H9 (cell line): ENCODE data around the gene CCDC137. TPM values are rescaled to one million over a fixed set of nuclear protein-coding genes. Genes with fewer than 3 reads are reported as not detected.

Experiments used
- DNase-seq: peaks from one replicate; pipeline ENCODE4 v3.0.0-alpha.2; 2017
- H2AFZ ChIP-seq: one replicate; pipeline ENCODE4 v1.6.1; 2013; ENCODE audit warnings: mild to moderate bottlenecking, low read length, control low read depth, moderate library complexity
- H2AK5ac ChIP-seq: 2 replicates; pipeline ENCODE4 v1.6.1; 2013; ENCODE audit warnings: low read length, control low read depth, mixed read lengths; ENCODE audit not compliant: insufficient read length
- H2BK120ac ChIP-seq: one replicate; pipeline ENCODE4 v1.6.1; 2013; ENCODE audit warnings: low read depth, mild to moderate bottlenecking, low read length, control low read depth, inconsistent platforms; ENCODE audit not compliant: poor library complexity, severe bottlenecking
- H2BK12ac ChIP-seq: 2 replicates; pipeline ENCODE4 v1.6.1; 2013; ENCODE audit warnings: low read length, control low read depth, mixed read lengths, low read depth; ENCODE audit not compliant: insufficient read length
- H2BK15ac ChIP-seq: 2 replicates; pipeline ENCODE4 v1.6.1; 2013; ENCODE audit warnings: low read depth, low read length, control low read depth
- H2BK20ac ChIP-seq: one replicate; pipeline ENCODE4 v1.6.1; 2013; ENCODE audit warnings: low read depth, mild to moderate bottlenecking, low read length, control low read depth, inconsistent platforms; ENCODE audit not compliant: poor library complexity, severe bottlenecking
- H2BK5ac ChIP-seq: 2 replicates; pipeline ENCODE4 v1.6.1; 2013; ENCODE audit warnings: low read length, control low read depth, mixed read lengths; ENCODE audit not compliant: insufficient read length
- H3K14ac ChIP-seq: 2 replicates; pipeline ENCODE4 v1.6.1; 2013; ENCODE audit warnings: low read length, control low read depth; ENCODE audit not compliant: insufficient read depth
- H3K18ac ChIP-seq: 2 replicates; pipeline ENCODE4 v1.6.1; 2013; ENCODE audit warnings: low read depth, mild to moderate bottlenecking, mixed read lengths, low read length, control low read depth; ENCODE audit not compliant: insufficient read length
- H3K23ac ChIP-seq: 2 replicates; pipeline ENCODE4 v1.6.1; 2013; ENCODE audit warnings: low read length, control low read depth, mixed read lengths, low read depth; ENCODE audit not compliant: insufficient read length
- H3K23me2 ChIP-seq: 2 replicates; pipeline ENCODE4 v1.6.1; 2013; ENCODE audit warnings: low read depth, mild to moderate bottlenecking, mixed read lengths, low read length, control low read depth; ENCODE audit not compliant: insufficient read length, poor library complexity, severe bottlenecking
- H3K27ac ChIP-seq: 2 replicates; pipeline ENCODE4 v1.5.1; 2013; ENCODE audit warnings: low read length, control low read depth, mixed read lengths, low read depth; ENCODE audit not compliant: insufficient read length
- H3K27me3 ChIP-seq: 2 replicates; pipeline ENCODE4 v1.6.1; 2013; ENCODE audit warnings: low read length, control low read depth, inconsistent platforms; ENCODE audit not compliant: insufficient read depth
- H3K4ac ChIP-seq: 2 replicates; pipeline ENCODE4 v1.6.1; 2013; ENCODE audit warnings: low read depth, mild to moderate bottlenecking, control low read depth, inconsistent platforms, low read length, moderate library complexity
- H3K4me1 ChIP-seq: 2 replicates; pipeline ENCODE4 v1.6.1; 2013; ENCODE audit warnings: low read length, control low read depth, inconsistent platforms; ENCODE audit not compliant: insufficient read depth
- H3K4me2 ChIP-seq: 2 replicates; pipeline ENCODE4 v1.6.1; 2013; ENCODE audit warnings: low read length, control low read depth, mixed read lengths; ENCODE audit not compliant: insufficient read length, insufficient read depth
- H3K56ac ChIP-seq: 2 replicates; pipeline ENCODE4 v1.6.1; 2013; ENCODE audit warnings: low read depth, mild to moderate bottlenecking, mixed read lengths, low read length, control low read depth; ENCODE audit not compliant: insufficient read length
- H3K79me1 ChIP-seq: 2 replicates; pipeline ENCODE4 v1.6.1; 2013; ENCODE audit warnings: low read depth, mild to moderate bottlenecking, moderate library complexity, low read length, control low read depth, inconsistent platforms; ENCODE audit not compliant: insufficient read depth, poor library complexity, severe bottlenecking
- H3K79me2 ChIP-seq: 2 replicates; pipeline ENCODE4 v1.6.1; 2013; ENCODE audit warnings: low read length, control low read depth, inconsistent platforms; ENCODE audit not compliant: insufficient read depth
- H3K9ac ChIP-seq: 2 replicates; pipeline ENCODE4 v1.6.1; 2013; ENCODE audit warnings: low read length, control low read depth, mixed read lengths; ENCODE audit not compliant: insufficient read length; ENCODE audit errors: extremely low read depth
- H3K9me3 ChIP-seq: one replicate; pipeline ENCODE4 v1.6.1; 2013; ENCODE audit warnings: low read depth, low read length, inconsistent platforms; ENCODE audit not compliant: control insufficient read depth
- H3T11ph ChIP-seq: one replicate; pipeline ENCODE4 v1.6.1; 2013; ENCODE audit warnings: mild to moderate bottlenecking, low read length, control low read depth, inconsistent platforms
- H4K20me1 ChIP-seq: one replicate; pipeline ENCODE4 v1.6.1; 2013; ENCODE audit not compliant: control insufficient read depth, insufficient read length, insufficient read depth
- H4K5ac ChIP-seq: 2 replicates; pipeline ENCODE4 v1.6.1; 2013; ENCODE audit warnings: low read depth, mild to moderate bottlenecking, mixed read lengths, low read length, control low read depth; ENCODE audit not compliant: insufficient read length
- H4K8ac ChIP-seq: replicated peaks from 2 replicates; pipeline ENCODE4 v1.6.1; 2013; ENCODE audit warnings: low read length, control low read depth, mixed read lengths, low read depth; ENCODE audit not compliant: insufficient read length
- H4K91ac ChIP-seq: 2 replicates; pipeline ENCODE4 v1.6.1; 2013; ENCODE audit warnings: low read depth, mild to moderate bottlenecking, moderate library complexity, mixed read lengths, low read length, control low read depth; ENCODE audit not compliant: insufficient read length
- H3K27ac Mint-ChIP-seq, 3 experiments: 2 replicates in 2 of 3; 3 replicates in 1 of 3; pipeline ENCODE4 v1.8.0; 2020 to 2021; ENCODE audit warnings: mixed read lengths in 3 of 3, mild to moderate bottlenecking in 1 of 3, moderate library complexity in 1 of 3
- H3K27me3 Mint-ChIP-seq: 2 replicates; pipeline ENCODE4 v1.8.0; 2021; ENCODE audit warnings: low read depth, mild to moderate bottlenecking, moderate library complexity, mixed read lengths
- H3K36me3 Mint-ChIP-seq, 3 experiments: 2 replicates in 2 of 3; 3 replicates in 1 of 3; pipeline ENCODE4 v1.8.0; 2020 to 2021; ENCODE audit warnings: low read depth in 3 of 3, mixed read lengths in 3 of 3; ENCODE audit not compliant: insufficient read depth in 1 of 3
- H3K4me1 Mint-ChIP-seq, 2 experiments: 2 replicates each; pipeline ENCODE4 v1.8.0; 2020; ENCODE audit warnings: mixed read lengths in 2 of 2
- H3K4me3 Mint-ChIP-seq, 2 experiments: 2 replicates in 1 of 2; 3 replicates in 1 of 2; pipeline ENCODE4 v1.8.0; 2020 to 2021; ENCODE audit warnings: mild to moderate bottlenecking in 2 of 2, mixed read lengths in 2 of 2, moderate library complexity in 1 of 2
- H3K9me3 Mint-ChIP-seq, 2 experiments: 2 replicates in 1 of 2; 3 replicates in 1 of 2; pipeline ENCODE4 v1.8.0; 2020; ENCODE audit warnings: mild to moderate bottlenecking in 2 of 2, mixed read lengths in 2 of 2, moderate library complexity in 1 of 2
- WGBS: extraction: QIAGEN DNeasy Blood & Tissue Kit; methylation state at CpG from one replicate; pipeline ENCODE4 v1.1.7; 2013; ENCODE audit warnings: missing lambda C conversion rate, low lambda C conversion rate, mixed read lengths; ENCODE audit not compliant: insufficient read length; ENCODE audit errors: extremely low coverage; 5-methylcytosine and 5-hydroxymethylcytosine counted together
- total RNA-seq: library from RNA; stranded (reverse); gene quantifications from 2 replicates; pipeline ENCODE4 v1.2.1, GENCODE V29; 2021
- TF ChIP-seq, protein P1 (sequence below): fragments of 200-600 bp; sonication (generic); conservative IDR thresholded peaks from 3 replicates; pipeline ENCODE4 v1.8.0; 2021; ENCODE audit warnings: antibody characterized with exemption, mild to moderate bottlenecking

The CCDC137 gene
- total RNA-seq, 1 experiment from 2014 or later = 60.8 TPM

DNA sequence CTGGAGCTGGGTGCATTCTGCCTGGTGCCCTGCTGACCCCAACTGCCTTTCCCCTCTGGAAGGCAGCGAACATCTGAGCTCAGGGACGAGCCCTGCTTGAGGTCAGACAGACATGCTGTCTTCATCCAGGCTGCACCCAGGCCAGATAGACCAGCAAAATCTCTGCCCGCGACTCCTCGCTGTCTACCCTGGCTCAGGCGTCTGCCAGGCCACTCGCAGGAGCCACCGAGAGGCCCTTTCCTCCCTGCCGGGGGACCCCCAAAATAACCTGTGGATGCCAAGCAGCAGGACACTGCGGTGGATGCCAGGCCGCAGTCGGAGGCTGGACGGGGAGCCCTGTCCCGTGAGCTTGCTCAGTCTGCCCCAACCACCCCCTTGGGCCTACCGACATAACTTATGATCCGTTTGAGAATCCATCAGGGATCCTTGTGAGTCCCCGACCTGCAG, 42.2 kb downstream of the CCDC137 start:
- Histone ChIP-seq H2AFZ (no peak overlapping the region), H3K18ac (no peak overlapping the region), H3K27me3 (no peaks in the 10 kb centered on the region), H3K79me1 (peaks cover 5% of the 10 kb centered on the region), H2BK20ac (no peak overlapping the region), H2BK12ac (no peak overlapping the region), H3K23me2 (peaks cover 29% of the 10 kb centered on the region), H3K9ac (no peak overlapping the region), H3K4me1 (peaks cover 4% of the 10 kb centered on the region; the same call in 1 of the 2 replicates), H3K27ac (no peak overlapping the region), H4K8ac (no peak overlapping the region), H3K14ac (no peak overlapping the region), H3K79me2 (peaks cover 7% of the 10 kb centered on the region; the same call in 1 of the 2 replicates), H3K4ac (no peak overlapping the region), H3K4me2 (no peak overlapping the region), H2BK15ac (no peak overlapping the region), H3K9me3 (no peaks in the 10 kb centered on the region), H4K5ac (no peak overlapping the region), H4K20me1 (no peaks in the 10 kb centered on the region), H2AK5ac (no peak overlapping the region), H2BK5ac (no peak overlapping the region), H3K23ac (no peak overlapping the region), H4K91ac (no peak overlapping the region), H2BK120ac (no peak overlapping the region), H3K56ac (no peak overlapping the region), H3T11ph (no peak overlapping the region)
- WGBS = no CpG with 5 or more reads among the region's 17 CpGs
- TF ChIP-seq, protein P1, sequence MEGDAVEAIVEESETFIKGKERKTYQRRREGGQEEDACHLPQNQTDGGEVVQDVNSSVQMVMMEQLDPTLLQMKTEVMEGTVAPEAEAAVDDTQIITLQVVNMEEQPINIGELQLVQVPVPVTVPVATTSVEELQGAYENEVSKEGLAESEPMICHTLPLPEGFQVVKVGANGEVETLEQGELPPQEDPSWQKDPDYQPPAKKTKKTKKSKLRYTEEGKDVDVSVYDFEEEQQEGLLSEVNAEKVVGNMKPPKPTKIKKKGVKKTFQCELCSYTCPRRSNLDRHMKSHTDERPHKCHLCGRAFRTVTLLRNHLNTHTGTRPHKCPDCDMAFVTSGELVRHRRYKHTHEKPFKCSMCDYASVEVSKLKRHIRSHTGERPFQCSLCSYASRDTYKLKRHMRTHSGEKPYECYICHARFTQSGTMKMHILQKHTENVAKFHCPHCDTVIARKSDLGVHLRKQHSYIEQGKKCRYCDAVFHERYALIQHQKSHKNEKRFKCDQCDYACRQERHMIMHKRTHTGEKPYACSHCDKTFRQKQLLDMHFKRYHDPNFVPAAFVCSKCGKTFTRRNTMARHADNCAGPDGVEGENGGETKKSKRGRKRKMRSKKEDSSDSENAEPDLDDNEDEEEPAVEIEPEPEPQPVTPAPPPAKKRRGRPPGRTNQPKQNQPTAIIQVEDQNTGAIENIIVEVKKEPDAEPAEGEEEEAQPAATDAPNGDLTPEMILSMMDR = no peak
- peaks cover 26 to 50% (median 31%) of the 10 kb centered on the region in 3 experiments for H3K36me3 Mint-ChIP-seq
- no peaks in the 10 kb centered on the region for H3K27me3 Mint-ChIP-seq
- H3K27ac Mint-ChIP-seq = peak overlapping the region in 2 of 3 experiments; percentile 77 to 81; a peak in 5 of 7 replicates
- H3K9me3 Mint-ChIP-seq = no peaks in the 10 kb centered on the region; a peak in 1 of 5 replicates
- H3K4me1 Mint-ChIP-seq = peaks cover 24 to 30% of the 10 kb centered on the region in 2 experiments
- DNase-seq = no peak
- peak overlapping the region in 1 of 2 experiments; percentile 26; a peak in 2 of 5 replicates for H3K4me3 Mint-ChIP-seq
